Measurements from ENCODE around the gene MRPL54.

MRPL54 gene

DNA sequence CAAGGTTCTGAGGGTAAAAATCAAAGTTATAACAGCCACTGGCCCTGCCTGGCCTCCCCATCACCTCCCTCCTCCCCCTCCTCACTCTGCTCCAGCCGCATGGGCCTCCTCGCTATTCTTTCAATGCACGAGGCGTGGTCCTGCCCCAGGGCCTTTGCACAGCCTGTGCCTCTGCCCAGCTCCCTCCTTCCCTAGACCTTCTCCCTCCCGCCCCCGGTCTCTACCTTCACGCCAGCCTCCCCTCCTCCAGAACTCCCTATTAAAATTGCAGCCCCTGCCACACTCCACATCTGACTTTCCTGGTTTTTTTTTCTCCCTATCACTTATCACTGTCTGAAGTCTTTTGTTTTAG, 6.2 kb downstream of the MRPL54 start:
- TF ChIP-seq, protein P1, sequence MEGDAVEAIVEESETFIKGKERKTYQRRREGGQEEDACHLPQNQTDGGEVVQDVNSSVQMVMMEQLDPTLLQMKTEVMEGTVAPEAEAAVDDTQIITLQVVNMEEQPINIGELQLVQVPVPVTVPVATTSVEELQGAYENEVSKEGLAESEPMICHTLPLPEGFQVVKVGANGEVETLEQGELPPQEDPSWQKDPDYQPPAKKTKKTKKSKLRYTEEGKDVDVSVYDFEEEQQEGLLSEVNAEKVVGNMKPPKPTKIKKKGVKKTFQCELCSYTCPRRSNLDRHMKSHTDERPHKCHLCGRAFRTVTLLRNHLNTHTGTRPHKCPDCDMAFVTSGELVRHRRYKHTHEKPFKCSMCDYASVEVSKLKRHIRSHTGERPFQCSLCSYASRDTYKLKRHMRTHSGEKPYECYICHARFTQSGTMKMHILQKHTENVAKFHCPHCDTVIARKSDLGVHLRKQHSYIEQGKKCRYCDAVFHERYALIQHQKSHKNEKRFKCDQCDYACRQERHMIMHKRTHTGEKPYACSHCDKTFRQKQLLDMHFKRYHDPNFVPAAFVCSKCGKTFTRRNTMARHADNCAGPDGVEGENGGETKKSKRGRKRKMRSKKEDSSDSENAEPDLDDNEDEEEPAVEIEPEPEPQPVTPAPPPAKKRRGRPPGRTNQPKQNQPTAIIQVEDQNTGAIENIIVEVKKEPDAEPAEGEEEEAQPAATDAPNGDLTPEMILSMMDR (IDR thresholded peaks at IDR 0.05; ENCODE audit: insufficient read depth, low read depth, low read length, missing control alignments): no peak
- no peak for DNase-seq (ENCODE audit: low read depth)
- H3K4me3 ChIP-seq (ENCODE audit: low read length): no peak overlapping the region

DNA sequence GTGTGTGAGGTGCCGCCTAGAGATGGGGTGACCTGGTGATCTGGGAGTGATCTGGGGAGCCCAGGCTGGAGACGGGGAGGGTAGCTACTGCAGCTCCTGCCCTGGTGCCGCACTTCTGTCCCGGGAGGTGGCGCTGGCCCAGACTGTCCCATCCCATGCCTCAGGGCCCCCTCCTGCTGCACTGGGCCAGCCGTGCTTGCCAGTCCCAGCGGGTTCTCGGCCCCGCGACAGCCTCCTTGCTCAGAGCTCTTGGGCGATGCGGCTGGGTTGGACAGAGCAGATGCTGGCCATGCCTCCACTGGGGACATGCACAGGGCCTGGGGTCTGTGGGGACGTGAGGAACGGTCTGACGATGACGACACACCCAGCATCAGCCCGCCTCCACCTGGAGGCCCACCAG, 7.0 kb downstream of the MRPL54 start:
- no peak for DNase-seq (ENCODE audit: low read depth)
- no peak overlapping the region for H3K4me3 ChIP-seq (ENCODE audit: low read length)
- TF ChIP-seq, protein P1 (IDR thresholded peaks at IDR 0.05; ENCODE audit: insufficient read depth, low read depth, low read length, missing control alignments): no peak

DNA sequence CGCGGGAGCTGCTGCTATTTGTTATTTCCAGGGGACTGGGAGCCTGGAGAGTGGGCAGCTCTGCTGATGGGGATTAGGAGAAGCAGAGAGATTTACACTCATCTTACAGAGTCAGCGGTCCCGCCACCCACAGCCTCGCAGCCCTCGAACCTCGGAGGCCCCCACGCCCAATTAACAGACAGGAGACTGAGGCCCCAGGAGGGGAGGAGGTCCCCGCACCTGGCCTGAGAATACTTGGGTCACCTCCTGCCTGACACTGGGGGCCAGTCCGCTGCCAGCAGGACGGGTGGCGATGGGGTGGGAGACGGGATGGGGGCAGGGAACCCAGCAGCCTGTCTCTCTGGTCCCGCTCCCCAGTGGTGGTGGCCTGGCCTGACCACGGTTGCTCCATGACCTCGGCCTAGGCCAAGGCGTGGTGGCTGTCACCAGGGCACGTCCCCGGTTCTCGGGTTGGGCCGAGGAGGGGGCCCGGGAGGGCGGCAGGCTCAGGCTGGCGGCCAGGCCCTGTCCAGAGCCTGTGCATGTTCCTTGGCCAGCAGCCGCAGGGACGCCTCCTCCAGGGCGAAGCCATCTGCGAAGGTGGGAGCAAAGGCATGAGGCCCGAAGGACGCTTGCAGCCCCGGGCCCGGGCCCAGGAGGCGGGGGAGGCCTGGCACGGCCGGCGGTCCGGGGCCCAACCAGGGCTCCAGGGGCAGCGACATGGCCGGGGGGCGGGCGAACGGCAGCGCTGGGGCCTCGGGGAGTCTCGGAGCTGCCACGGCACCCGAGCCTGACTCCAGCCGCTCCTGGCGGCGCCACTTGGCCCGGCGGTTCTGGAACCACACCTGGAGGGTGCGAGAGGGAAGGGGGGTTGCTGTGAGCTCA, 7.9 kb downstream of the MRPL54 start:
- no peak for DNase-seq (ENCODE audit: low read depth)
- no peak overlapping the region for H3K4me3 ChIP-seq (ENCODE audit: low read length)
- TF ChIP-seq, protein P1 (IDR thresholded peaks at IDR 0.05; ENCODE audit: insufficient read depth, low read depth, low read length, missing control alignments): no peak

DNA sequence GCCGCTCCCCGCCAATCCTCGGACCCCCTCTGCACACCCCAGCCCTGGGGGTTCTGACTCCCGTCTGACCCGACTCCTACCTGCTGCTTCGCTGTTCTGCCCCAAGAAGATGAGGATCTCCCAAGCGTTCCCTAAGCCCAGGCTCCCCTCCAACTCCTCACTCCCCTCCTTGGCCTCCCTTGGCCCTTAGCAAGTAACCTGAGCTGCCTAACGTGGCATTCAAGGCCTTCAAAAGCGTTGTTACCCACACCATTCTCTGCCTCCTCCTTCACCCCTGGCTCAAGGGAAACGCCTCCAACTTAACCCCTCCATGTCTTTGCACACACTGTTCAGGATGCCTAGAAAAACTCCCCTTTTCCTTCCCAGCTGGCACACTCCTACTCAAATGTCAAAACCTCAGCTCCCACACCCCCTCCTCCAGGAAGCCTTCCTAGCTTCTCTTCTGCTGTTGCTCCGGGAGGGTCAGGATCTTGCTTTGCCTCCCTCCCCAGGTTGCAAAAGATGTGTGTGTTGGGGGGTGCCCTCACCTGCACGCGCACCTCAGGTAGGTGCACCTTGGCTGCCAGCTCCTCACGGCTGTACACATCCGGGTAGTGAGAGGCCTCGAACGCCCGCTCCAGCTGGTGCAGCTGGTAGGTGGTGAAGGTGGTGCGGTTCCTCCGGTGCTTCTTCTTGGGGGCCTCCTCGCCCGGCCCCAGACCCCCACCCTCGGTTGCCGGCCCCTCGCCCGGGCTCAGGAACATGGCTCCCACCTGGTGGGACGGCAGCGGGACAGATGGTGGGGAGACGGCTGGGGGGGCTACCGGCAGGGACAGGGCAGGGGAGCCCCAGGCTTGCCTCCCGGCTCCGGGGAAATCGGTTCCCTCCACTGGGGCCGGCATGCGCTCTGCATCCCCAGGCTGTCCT, 8.8 kb downstream of the MRPL54 start:
- no peak for DNase-seq (ENCODE audit: low read depth)
- H3K4me3 ChIP-seq (ENCODE audit: low read length): no peak overlapping the region
- TF ChIP-seq, protein P1 (IDR thresholded peaks at IDR 0.05; ENCODE audit: insufficient read depth, low read depth, low read length, missing control alignments): no peak

DNA sequence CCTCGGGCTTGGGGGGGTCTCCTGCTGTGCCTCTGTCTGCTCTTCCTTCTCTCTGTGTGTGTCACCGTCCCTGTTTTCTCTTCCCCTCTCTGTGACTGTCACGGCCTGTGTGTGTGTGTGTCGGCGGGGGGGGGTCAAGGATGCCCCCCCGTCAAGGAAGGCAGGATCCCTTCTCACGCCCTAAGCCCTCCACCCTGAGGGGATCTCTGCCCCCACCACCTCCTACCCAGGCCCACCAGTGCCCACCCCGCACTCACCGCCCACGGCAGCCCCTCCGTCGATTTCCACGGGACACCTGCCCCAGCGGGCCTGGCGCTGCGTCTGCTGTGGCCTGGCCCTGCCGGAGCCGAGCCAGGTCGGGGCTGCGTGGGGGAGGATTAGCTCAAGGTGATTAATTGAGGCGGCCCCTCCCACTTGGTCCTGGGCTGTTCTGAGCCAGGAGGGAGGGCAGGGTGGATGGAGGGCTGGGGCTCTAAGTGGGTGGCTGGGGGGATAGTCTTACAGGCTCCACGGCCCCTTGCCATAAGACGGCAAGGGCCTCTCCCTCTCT, 9.5 kb downstream of the MRPL54 start, which contains the start of gene RAX2:
RAX2 (minus strand) TSS at position 323 of the 550 bp plus-strand sequence. CDS start 486 bp downstream, outside the sequence.
- TF ChIP-seq, protein P1 (IDR thresholded peaks at IDR 0.05; ENCODE audit: insufficient read depth, low read depth, low read length, missing control alignments): no peak
- H3K4me3 ChIP-seq (ENCODE audit: low read length): no peak within 1 kb of the TSS
- DNase-seq (ENCODE audit: low read depth): no peak

DNA sequence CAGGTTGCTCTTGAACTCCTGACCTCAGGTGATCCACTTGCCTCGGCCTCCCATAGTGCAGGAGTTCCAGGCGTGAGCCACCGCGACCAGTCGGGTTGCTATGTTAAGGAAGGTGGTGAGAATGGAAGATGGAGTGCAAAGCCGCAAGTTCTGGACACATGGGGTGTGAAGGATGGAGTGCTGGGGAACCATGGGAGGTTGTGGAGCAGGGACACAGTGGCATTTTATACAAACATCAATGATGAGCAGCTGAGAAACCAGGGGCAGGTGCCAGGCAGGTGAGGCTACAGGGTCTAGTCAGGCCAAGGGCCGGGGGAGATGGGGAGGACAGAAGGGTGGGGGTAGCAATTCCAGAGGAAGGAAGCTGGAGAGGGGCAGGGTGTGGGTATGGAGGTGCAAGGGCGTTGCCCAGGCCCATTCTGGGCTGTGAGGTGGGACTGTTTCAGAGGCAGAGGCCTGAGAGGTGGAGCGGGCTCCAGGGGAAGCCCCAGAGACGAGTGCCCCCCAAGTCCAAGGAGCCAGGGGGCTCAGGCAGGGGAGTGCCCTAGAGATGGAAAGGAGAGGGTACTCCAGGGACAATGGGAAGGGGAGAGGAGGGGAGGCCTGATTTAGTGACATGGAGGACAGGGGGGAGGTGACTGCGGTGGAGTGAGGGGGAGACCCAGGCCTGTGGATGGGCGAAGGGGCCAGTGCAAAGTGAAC, 11.5 kb downstream of the MRPL54 start:
- no peak for DNase-seq (ENCODE audit: low read depth)
- H3K4me3 ChIP-seq (ENCODE audit: low read length): no peak overlapping the region
- TF ChIP-seq, protein P1 (IDR thresholded peaks at IDR 0.05; ENCODE audit: insufficient read depth, low read depth, low read length, missing control alignments): no peak

All from epithelial cell of esophagus (primary cell).